ENCODE data around the gene NT5DC3.

- TF ChIP-seq E2F1 (CRISPR knock-in tag; IDR thresholded peaks at IDR 0.05) (no peak), ZNF219 (CRISPR knock-in tag; IDR thresholded peaks at IDR 0.05; ENCODE audit: borderline replicate concordance) (no peak), CTCF (IDR thresholded peaks at IDR 0.05) (no peak)
Measured at GRCh38 chr12:103865151-103865730, 24.2 kb upstream of the NT5DC3 start.

Measured in WTC11 (cell line).